GM19238 (cell line): ENCODE measurements around the gene RNF103.

ENCODE experiments used
- DNase-seq: peaks from one replicate; pipeline ENCODE4 v3.0.0; 2011; ENCODE audit warnings: low spot score; ENCODE audit not compliant: insufficient read length

RNF103 gene

GRCh38 chr2:86566821-86567190, 56.9 kb downstream of the RNF103 start:
- no peak for DNase-seq

GRCh38 chr2:86566158-86566820, 57.4 kb downstream of the RNF103 start:
- DNase-seq: no peak

- DNase-seq: no peak
These were observed 60.0 kb downstream of the RNF103 start for GRCh38 chr2:86563650-86564061.

GRCh38 chr2:86562922-86563649, 60.6 kb downstream of the RNF103 start, which contains the start of gene CHMP3:
TSS of gene CHMP3 (minus strand) at chr2:86563443. CDS start at chr2:86563348, 95 bp downstream.
- peak; percentile 92 for DNase-seq

- no peak for DNase-seq
These were observed 61.2 kb downstream of the RNF103 start for GRCh38 chr2:86562485-86562921.

GRCh38 chr2:86557836-86558235, 65.8 kb downstream of the RNF103 start:
- DNase-seq: no peak

- no peak for DNase-seq
These were observed 67.2 kb downstream of the RNF103 start for GRCh38 chr2:86556508-86556907.
